HEK293 (cell line): ENCODE measurements around the gene FEV.

Source experiments
- CTCF ChIA-PET: fragments of 350-600 bp; formaldehyde crosslinking; extraction: SDS; loops from one replicate; lab custom pipeline; 2021; ENCODE audit warnings: antibody characterized with exemption; lab: Yijun Ruan, JAX
- POLR2A ChIA-PET: fragments of 300-600 bp; formaldehyde crosslinking; extraction: SDS; loops from one replicate; lab custom pipeline; 2020; ENCODE audit warnings: antibody characterized with exemption, inconsistent platforms; lab: Yijun Ruan, JAX
- H3K27ac ChIP-seq: fragments of 200-500 bp; sonication (Bioruptor generic); 2 replicates; pipeline ENCODE4 v1.5.1; 2014; ENCODE audit warnings: low read depth, low read length, control low read depth, inconsistent platforms; ENCODE audit errors: extremely low read depth
- H3K36me3 ChIP-seq, 2 experiments: fragments of 200-500 bp in 1 of 2; sonication (Bioruptor generic) in 1 of 2; 1 replicate in 1 of 2; 2 replicates in 1 of 2; pipeline ENCODE4 v1.5.1; 2014 to 2017; ENCODE audit warnings: inconsistent platforms in 2 of 2, low read length in 2 of 2; ENCODE audit not compliant: control insufficient read depth in 2 of 2, insufficient read depth in 1 of 2
- H3K4me1 ChIP-seq: fragments of 200-500 bp; sonication (Bioruptor generic); 2 replicates; pipeline ENCODE4 v1.5.1; 2014; ENCODE audit warnings: mild to moderate bottlenecking, low read length, inconsistent platforms; ENCODE audit not compliant: control insufficient read depth, insufficient read depth
- H3K4me3 ChIP-seq: 2 replicates; pipeline ENCODE4 v1.5.1; 2011; ENCODE audit warnings: low read depth, mild to moderate bottlenecking, control low read depth, low read length, moderate library complexity
- H3K9me3 ChIP-seq: fragments of 200-500 bp; sonication (Bioruptor generic); 2 replicates; pipeline ENCODE4 v1.5.1; 2014; ENCODE audit warnings: low read depth, low read length, inconsistent platforms; ENCODE audit not compliant: control insufficient read depth, insufficient read depth
- EGR2 ChIP-seq: fragments of 450-650 bp; formaldehyde crosslinking; IDR thresholded peaks from 2 replicates; pipeline ENCODE4 v1.5.1; 2016; ENCODE audit warnings: low read depth, missing biosample characterization, missing genetic modification characterization
- KLF7 ChIP-seq: fragments of 450-650 bp; formaldehyde crosslinking; IDR thresholded peaks from 2 replicates; pipeline ENCODE4 v1.5.1; 2016; ENCODE audit warnings: missing biosample characterization, missing genetic modification characterization, borderline replicate concordance
- MYNN ChIP-seq: fragments of 450-650 bp; formaldehyde crosslinking; IDR thresholded peaks from 2 replicates; pipeline ENCODE4 v1.5.1; 2016; ENCODE audit warnings: missing biosample characterization, missing genetic modification characterization, borderline replicate concordance
- OSR2 ChIP-seq: fragments of 450-650 bp; formaldehyde crosslinking; IDR thresholded peaks from 2 replicates; pipeline ENCODE4 v1.5.1; 2016; ENCODE audit warnings: missing biosample characterization, missing genetic modification characterization
- SCRT1 ChIP-seq: fragments of 450-650 bp; formaldehyde crosslinking; IDR thresholded peaks from 2 replicates; pipeline ENCODE4 v1.5.1; 2016; ENCODE audit warnings: missing biosample characterization, missing genetic modification characterization, borderline replicate concordance
- SCRT2 ChIP-seq: fragments of 450-650 bp; formaldehyde crosslinking; IDR thresholded peaks from 2 replicates; pipeline ENCODE4 v1.5.1; 2016; ENCODE audit warnings: missing biosample characterization, missing genetic modification characterization
- SP7 ChIP-seq: fragments of 450-650 bp; formaldehyde crosslinking; IDR thresholded peaks from 2 replicates; pipeline ENCODE4 v1.5.1; 2016; ENCODE audit warnings: missing biosample characterization, missing genetic modification characterization
- YY1 ChIP-seq: fragments of 450-650 bp; formaldehyde crosslinking; IDR thresholded peaks from 2 replicates; pipeline ENCODE4 v1.5.1; 2018; ENCODE audit warnings: missing biosample characterization, missing genetic modification characterization
- YY2 ChIP-seq: fragments of 450-650 bp; formaldehyde crosslinking; IDR thresholded peaks from 2 replicates; pipeline ENCODE4 v1.5.1; 2016; ENCODE audit warnings: missing biosample characterization, missing genetic modification characterization
- ZBTB48 ChIP-seq: fragments of 450-650 bp; formaldehyde crosslinking; IDR thresholded peaks from 2 replicates; pipeline ENCODE4 v1.5.1; 2016; ENCODE audit warnings: missing biosample characterization, missing genetic modification characterization
- ZNF138 ChIP-seq: fragments of 450-650 bp; formaldehyde crosslinking; IDR thresholded peaks from 2 replicates; pipeline ENCODE4 v1.5.1; 2016; ENCODE audit warnings: missing biosample characterization, missing genetic modification characterization, borderline replicate concordance
- ZNF211 ChIP-seq: fragments of 450-650 bp; formaldehyde crosslinking; IDR thresholded peaks from 2 replicates; pipeline ENCODE4 v1.5.1; 2016; ENCODE audit warnings: low read depth, missing biosample characterization, missing genetic modification characterization
- ZNF366 ChIP-seq: fragments of 450-650 bp; formaldehyde crosslinking; conservative IDR thresholded peaks from 2 replicates; pipeline ENCODE4 v1.5.1; 2016; ENCODE audit warnings: missing biosample characterization, missing genetic modification characterization
- ZNF473 ChIP-seq: fragments of 450-650 bp; formaldehyde crosslinking; IDR thresholded peaks from 2 replicates; pipeline ENCODE4 v1.5.1; 2017; ENCODE audit warnings: missing biosample characterization, missing genetic modification characterization
- ZNF514 ChIP-seq: fragments of 450-650 bp; formaldehyde crosslinking; IDR thresholded peaks from 2 replicates; pipeline ENCODE4 v1.5.1; 2016; ENCODE audit warnings: missing biosample characterization, missing genetic modification characterization
- ZNF600 ChIP-seq: fragments of 450-650 bp; formaldehyde crosslinking; IDR thresholded peaks from 2 replicates; pipeline ENCODE4 v1.5.1; 2016; ENCODE audit warnings: missing biosample characterization, missing genetic modification characterization
- ZNF654 ChIP-seq: fragments of 450-650 bp; formaldehyde crosslinking; IDR thresholded peaks from 2 replicates; pipeline ENCODE4 v1.5.1; 2016; ENCODE audit warnings: low read depth, missing biosample characterization, missing genetic modification characterization
- TF ChIP-seq, protein P1 (sequence below): fragments of 450-650 bp; formaldehyde crosslinking; IDR thresholded peaks from 2 replicates; pipeline ENCODE4 v1.5.1; 2016; ENCODE audit warnings: missing biosample characterization, missing genetic modification characterization
- TF ChIP-seq, protein P2 (sequence below): fragments of 450-650 bp; IDR thresholded peaks from 2 replicates; pipeline ENCODE4 v1.5.1; 2018; ENCODE audit warnings: missing biosample characterization, missing genetic modification characterization
- TF ChIP-seq, protein P3 (sequence below): fragments of 450-650 bp; formaldehyde crosslinking; IDR thresholded peaks from 2 replicates; pipeline ENCODE4 v1.5.1; 2017; ENCODE audit warnings: missing biosample characterization, mild to moderate bottlenecking, missing genetic modification characterization, moderate library complexity
- TF ChIP-seq, protein P4 (sequence below): fragments of 450-650 bp; formaldehyde crosslinking; IDR thresholded peaks from 2 replicates; pipeline ENCODE4 v1.5.1; 2016; ENCODE audit warnings: missing biosample characterization, missing genetic modification characterization

The FEV gene

DNA sequence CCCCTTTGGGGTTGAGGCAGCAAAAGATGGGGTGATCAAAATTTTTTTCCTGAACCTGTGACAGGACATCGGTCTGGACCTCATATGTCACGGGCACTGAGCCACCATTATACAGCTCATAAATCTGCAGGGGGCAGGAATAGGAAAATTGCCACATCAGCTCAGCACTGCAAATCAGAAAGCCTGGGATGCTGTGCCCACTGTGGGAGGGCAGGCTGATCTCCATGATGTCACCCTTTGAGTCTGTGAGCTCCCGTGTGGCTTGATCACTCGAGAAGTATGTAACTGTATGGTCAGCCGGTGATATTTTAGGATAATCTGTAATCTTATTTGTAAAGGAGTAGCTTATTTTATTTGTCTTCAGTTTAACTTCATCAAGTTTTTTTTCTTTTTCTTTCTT, 25.9 kb upstream of the FEV start (continued):
- no peak for TF ChIP-seq SP7 (tag by site-specific recombination)
- no peak for TF ChIP-seq ZBTB48

DNA sequence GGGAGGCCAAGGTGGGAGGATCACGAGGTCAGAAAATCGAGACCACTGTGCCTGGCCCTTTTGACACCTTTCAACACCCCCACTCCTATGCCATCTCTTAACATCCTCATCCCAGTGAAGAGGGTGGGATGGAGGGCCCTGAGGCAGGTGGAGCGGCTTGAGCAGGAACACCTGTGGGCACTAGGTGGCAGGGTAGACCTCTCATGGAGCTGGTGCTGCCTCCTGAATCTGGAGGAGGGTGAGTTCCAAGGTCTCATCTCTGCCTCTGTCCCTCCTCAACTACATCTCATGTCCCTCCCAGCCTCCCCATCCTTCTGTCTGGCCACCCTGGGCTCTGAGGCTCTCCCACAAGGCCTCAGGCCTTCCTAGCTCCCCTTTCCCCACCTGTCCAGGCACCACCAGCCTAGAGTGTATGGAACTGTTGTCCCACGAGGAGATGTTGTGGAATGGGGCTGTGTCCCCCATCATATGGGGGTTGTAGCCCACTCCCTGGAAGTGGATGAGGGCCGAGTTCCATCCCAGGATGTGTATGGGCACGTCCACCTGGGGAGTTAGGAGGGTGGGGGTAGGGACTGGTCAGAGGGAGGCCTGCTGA, 25.3 kb upstream of the FEV start:
- Histone ChIP-seq H3K4me3 (no peak overlapping the region), H3K9me3 (no peaks in the 10 kb centered on the region), H3K27ac (no peak overlapping the region), H3K36me3 (no peaks in the 10 kb centered on the region), H3K4me1 (no peaks in the 10 kb centered on the region)
- CTCF ChIA-PET, result interaction anchor here (0.6 to 3.3 kb wide), 16 partner anchors 8 to 602 kb away, joined by 3 to 17 read pairs (median 4); no protein-coding TSS in a partner anchor
- TF ChIP-seq ZNF514 (tag by site-specific recombination) (no peak), ZNF600 (0 out of 2 replicates have a peak, but pooled peaks have one; percentile 11), ZNF654 (tag by site-specific recombination) (peak; percentile 53)
- TF ChIP-seq, protein P1, sequence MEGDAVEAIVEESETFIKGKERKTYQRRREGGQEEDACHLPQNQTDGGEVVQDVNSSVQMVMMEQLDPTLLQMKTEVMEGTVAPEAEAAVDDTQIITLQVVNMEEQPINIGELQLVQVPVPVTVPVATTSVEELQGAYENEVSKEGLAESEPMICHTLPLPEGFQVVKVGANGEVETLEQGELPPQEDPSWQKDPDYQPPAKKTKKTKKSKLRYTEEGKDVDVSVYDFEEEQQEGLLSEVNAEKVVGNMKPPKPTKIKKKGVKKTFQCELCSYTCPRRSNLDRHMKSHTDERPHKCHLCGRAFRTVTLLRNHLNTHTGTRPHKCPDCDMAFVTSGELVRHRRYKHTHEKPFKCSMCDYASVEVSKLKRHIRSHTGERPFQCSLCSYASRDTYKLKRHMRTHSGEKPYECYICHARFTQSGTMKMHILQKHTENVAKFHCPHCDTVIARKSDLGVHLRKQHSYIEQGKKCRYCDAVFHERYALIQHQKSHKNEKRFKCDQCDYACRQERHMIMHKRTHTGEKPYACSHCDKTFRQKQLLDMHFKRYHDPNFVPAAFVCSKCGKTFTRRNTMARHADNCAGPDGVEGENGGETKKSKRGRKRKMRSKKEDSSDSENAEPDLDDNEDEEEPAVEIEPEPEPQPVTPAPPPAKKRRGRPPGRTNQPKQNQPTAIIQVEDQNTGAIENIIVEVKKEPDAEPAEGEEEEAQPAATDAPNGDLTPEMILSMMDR (tag by site-specific recombination), result peak; percentile 79
- POLR2A ChIA-PET, result no interaction called here

DNA sequence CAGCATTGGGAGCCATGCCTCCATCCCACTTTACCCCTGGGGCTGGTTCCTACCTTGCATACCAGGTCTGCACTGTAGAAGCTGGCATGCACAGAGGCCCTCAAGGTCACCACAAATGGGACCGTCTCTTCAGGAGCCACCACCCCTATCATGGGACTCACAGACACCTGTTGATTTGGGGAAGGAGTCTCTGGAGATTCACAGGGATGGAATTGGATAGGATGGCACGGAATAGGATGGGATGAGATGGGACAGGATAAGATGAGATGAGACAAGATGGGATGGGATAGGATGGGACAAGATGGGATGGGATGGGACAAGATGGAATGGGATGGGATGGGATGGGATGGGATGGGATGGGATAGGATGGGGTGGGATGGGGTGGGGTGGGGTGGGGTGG, 24.3 kb upstream of the FEV start:
- CTCF ChIA-PET, result interaction anchor here (0.9 to 2.5 kb wide), 3 partner anchors 14 to 32 kb away, joined by 3 to 13 read pairs (median 3); no protein-coding TSS in a partner anchor
- H3K36me3 ChIP-seq, result no peaks in the 10 kb centered on the region
- no peak overlapping the region for H3K27ac ChIP-seq
- H3K4me1 ChIP-seq, result no peaks in the 10 kb centered on the region
- TF ChIP-seq ZNF211, result no peak
- peak; percentile 86 for TF ChIP-seq SCRT2 (tag by site-specific recombination)
- peak; percentile 82 for TF ChIP-seq SCRT1 (tag by site-specific recombination)
- no peaks in the 10 kb centered on the region for H3K9me3 ChIP-seq
- POLR2A ChIA-PET, result no interaction called here
- no peak overlapping the region for H3K4me3 ChIP-seq

DNA sequence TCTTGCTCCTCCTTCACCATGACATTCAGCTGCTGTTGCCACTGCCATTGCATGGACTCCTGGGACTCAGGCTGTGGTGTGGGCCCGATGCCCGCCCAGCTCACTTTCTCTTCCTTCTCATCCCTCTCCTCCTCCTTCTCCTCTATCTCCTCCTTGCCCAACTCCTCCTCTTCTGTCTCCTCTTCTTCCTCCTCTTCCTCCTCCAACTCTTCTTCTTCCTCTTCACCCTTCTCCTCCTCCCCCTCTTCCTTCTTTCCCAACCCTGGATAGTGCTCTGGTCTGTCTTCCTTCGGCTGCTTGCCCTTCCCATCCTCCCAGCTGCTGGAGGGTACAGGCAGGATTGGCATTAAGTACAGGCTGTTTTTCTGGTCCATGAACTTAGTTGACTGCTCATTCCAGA, 19.0 kb upstream of the FEV start:
- POLR2A ChIA-PET, result no interaction called here
- Histone ChIP-seq H3K9me3 (no peaks in the 10 kb centered on the region), H3K4me3 (no peak overlapping the region), H3K36me3 (no peaks in the 10 kb centered on the region), H3K4me1 (no peaks in the 10 kb centered on the region), H3K27ac (no peak overlapping the region)
- TF ChIP-seq EGR2 (peak; percentile 60; the same call in 1 of the 2 replicates), ZNF366 (peak; percentile 42), YY2 (no peak)
- TF ChIP-seq, protein P2, sequence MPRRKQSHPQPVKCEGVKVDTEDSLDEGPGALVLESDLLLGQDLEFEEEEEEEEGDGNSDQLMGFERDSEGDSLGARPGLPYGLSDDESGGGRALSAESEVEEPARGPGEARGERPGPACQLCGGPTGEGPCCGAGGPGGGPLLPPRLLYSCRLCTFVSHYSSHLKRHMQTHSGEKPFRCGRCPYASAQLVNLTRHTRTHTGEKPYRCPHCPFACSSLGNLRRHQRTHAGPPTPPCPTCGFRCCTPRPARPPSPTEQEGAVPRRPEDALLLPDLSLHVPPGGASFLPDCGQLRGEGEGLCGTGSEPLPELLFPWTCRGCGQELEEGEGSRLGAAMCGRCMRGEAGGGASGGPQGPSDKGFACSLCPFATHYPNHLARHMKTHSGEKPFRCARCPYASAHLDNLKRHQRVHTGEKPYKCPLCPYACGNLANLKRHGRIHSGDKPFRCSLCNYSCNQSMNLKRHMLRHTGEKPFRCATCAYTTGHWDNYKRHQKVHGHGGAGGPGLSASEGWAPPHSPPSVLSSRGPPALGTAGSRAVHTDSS (tag by site-specific recombination), result peak; percentile 64
- CTCF ChIA-PET, result interaction anchor here (0.6 to 3.9 kb wide), 9 partner anchors 8 to 156 kb away, joined by 3 to 31 read pairs (median 3); partner anchors contain the start of gene CDK5R2

DNA sequence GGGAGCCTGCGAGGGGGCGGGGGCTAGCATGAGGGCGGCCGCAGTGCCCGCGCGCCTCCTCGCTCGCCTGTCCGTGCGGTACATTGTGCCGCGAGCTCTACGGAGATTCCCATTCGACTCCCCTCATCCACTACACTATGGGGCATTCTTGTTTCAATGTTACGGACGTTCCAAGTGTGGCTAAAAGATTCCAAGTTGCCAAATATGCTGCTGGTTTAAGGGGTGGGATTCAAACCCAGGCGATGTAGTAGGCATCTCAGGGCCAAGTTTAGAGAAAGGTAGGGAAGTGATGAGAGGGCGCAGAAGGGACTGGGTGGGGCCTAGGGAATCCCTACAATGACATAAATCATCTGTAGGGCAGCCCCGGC, 18.3 kb upstream of the FEV start:
- Histone ChIP-seq H3K27ac (no peak overlapping the region), H3K4me3 (no peak overlapping the region; the same call in 1 of the 2 replicates), H3K4me1 (no peaks in the 10 kb centered on the region), H3K36me3 (no peaks in the 10 kb centered on the region), H3K9me3 (no peaks in the 10 kb centered on the region)
- POLR2A ChIA-PET, result no interaction called here
- CTCF ChIA-PET, result interaction anchor here (0.7 to 3.9 kb wide), 16 partner anchors 9 to 157 kb away, joined by 3 to 31 read pairs (median 3); partner anchors contain the start of gene CDK5R2
- TF ChIP-seq, protein P3, sequence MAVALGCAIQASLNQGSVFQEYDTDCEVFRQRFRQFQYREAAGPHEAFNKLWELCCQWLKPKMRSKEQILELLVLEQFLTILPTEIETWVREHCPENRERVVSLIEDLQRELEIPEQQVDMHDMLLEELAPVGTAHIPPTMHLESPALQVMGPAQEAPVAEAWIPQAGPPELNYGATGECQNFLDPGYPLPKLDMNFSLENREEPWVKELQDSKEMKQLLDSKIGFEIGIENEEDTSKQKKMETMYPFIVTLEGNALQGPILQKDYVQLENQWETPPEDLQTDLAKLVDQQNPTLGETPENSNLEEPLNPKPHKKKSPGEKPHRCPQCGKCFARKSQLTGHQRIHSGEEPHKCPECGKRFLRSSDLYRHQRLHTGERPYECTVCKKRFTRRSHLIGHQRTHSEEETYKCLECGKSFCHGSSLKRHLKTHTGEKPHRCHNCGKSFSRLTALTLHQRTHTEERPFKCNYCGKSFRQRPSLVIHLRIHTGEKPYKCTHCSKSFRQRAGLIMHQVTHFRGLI (tag by site-specific recombination), result no peak
- TF ChIP-seq YY1 (tag by site-specific recombination), result no peak
- TF ChIP-seq ZNF473 (tag by site-specific recombination), result no peak
- TF ChIP-seq KLF7 (tag by site-specific recombination), result no peak
- TF ChIP-seq MYNN (tag by site-specific recombination), result no peak
- TF ChIP-seq, protein P4, sequence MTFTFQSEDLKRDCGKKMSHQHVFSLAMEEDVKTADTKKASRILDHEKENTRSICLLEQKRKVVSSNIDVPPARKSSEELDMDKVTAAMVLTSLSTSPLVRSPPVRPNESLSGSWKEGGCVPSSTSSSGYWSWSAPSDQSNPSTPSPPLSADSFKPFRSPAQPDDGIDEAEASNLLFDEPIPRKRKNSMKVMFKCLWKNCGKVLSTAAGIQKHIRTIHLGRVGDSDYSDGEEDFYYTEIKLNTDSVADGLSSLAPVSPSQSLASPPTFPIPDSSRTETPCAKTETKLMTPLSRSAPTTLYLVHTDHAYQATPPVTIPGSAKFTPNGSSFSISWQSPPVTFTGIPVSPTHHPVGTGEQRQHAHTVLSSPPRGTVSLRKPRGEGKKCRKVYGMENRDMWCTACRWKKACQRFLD (tag by site-specific recombination), result no peak
- TF ChIP-seq ZNF138 (tag by site-specific recombination), result no peak
- TF ChIP-seq OSR2 (tag by site-specific recombination), result no peak
